GM12801 (cell line): ENCODE measurements around the gene PPM1H.

Experiments used
- CTCF ChIP-seq: IDR thresholded peaks from one replicate; pipeline ENCODE4 v1.5.1; 2011; ENCODE audit warnings: control low read depth; ENCODE audit not compliant: insufficient read length; ENCODE audit errors: extremely low read depth

PPM1H gene

GRCh38 chr12:62917926-62918325 is 17.0 kb downstream of the PPM1H start:
- TF ChIP-seq CTCF: no peak

- no peak for TF ChIP-seq CTCF
These were observed 18.1 kb downstream of the PPM1H start for GRCh38 chr12:62916632-62917425.

- TF ChIP-seq CTCF: no peak
These were observed 19.8 kb downstream of the PPM1H start for GRCh38 chr12:62915204-62915529.

- TF ChIP-seq CTCF: no peak
These were observed 20.3 kb downstream of the PPM1H start for GRCh38 chr12:62914443-62915203.

GRCh38 chr12:62913380-62913779 is 21.6 kb downstream of the PPM1H start:
- no peak for TF ChIP-seq CTCF

GRCh38 chr12:62912644-62913043 is 22.3 kb downstream of the PPM1H start:
- TF ChIP-seq CTCF: no peak

GRCh38 chr12:62911286-62911685 is 23.7 kb downstream of the PPM1H start:
- TF ChIP-seq CTCF: no peak
